Spleen (tissue), 13 donors: Measurements from ENCODE around the gene C9orf153. TPM values are rescaled to one million over a fixed set of nuclear protein-coding genes. Genes with fewer than 3 reads are reported as not detected.

Source experiments
- DNase-seq: peaks from one replicate; pipeline ENCODE4 v3.0.0-alpha.2; 2020
- H3K27ac ChIP-seq, 8 donors: fragments of 200-600 bp; sonication (generic) in 7 of 8; 1 replicate in 4 of 8; 2 replicates in 4 of 8; pipeline versions ENCODE4 v1.5.0 to v1.8.0; 2016 to 2021; ENCODE audit warnings: inconsistent platforms in 4 of 8, mild to moderate bottlenecking in 4 of 8, moderate library complexity in 1 of 8
- H3K27me3 ChIP-seq, 7 donors: fragments of 200-600 bp; sonication (generic) in 6 of 7; replicated peaks in 1 of 7; 1 replicate in 4 of 7; 2 replicates in 3 of 7; pipeline versions ENCODE4 v1.5.0 to v1.8.0; 2016 to 2021; ENCODE audit warnings: inconsistent platforms in 3 of 7, mild to moderate bottlenecking in 1 of 7
- H3K36me3 ChIP-seq, 6 donors: fragments of 200-600 bp; sonication (generic) in 5 of 6; 1 replicate in 4 of 6; 2 replicates in 2 of 6; pipeline versions ENCODE4 v1.5.0 to v1.8.0; 2016 to 2021; ENCODE audit warnings: inconsistent platforms in 2 of 6
- H3K4me1 ChIP-seq, 6 donors: fragments of 200-600 bp; sonication (generic) in 5 of 6; 1 replicate in 3 of 6; 2 replicates in 3 of 6; pipeline versions ENCODE4 v1.5.0 to v1.8.0; 2016 to 2021; ENCODE audit warnings: inconsistent platforms in 3 of 6
- H3K4me3 ChIP-seq, 8 donors: fragments of 200-600 bp; sonication (generic) in 7 of 8; 1 replicate in 4 of 8; 2 replicates in 4 of 8; pipeline versions ENCODE4 v1.5.0 to v1.8.0; 2016 to 2021; ENCODE audit warnings: inconsistent platforms in 4 of 8, mild to moderate bottlenecking in 4 of 8, moderate library complexity in 2 of 8
- H3K9me3 ChIP-seq, 8 donors: fragments of 200-600 bp; sonication (generic) in 7 of 8; 1 replicate in 4 of 8; 2 replicates in 4 of 8; pipeline versions ENCODE4 v1.5.0 to v1.8.0; 2016 to 2021; ENCODE audit warnings: inconsistent platforms in 4 of 8
- CTCF ChIP-seq, 11 experiments: fragments of 200-600 bp in 7 of 11; fragments of 450-650 bp in 4 of 11; sonication (generic) in 4 of 11; IDR thresholded peaks in 8 of 11; conservative IDR thresholded peaks in 3 of 11; 1 replicate in 7 of 11; 2 replicates in 4 of 11; pipeline versions ENCODE4 v1.4.0 to v1.8.0; 2016 to 2021; ENCODE audit warnings: antibody characterized with exemption in 11 of 11, inconsistent platforms in 4 of 11, mild to moderate bottlenecking in 1 of 11
- POLR2A ChIP-seq, 3 donors: fragments of 450-650 bp; IDR thresholded peaks; one replicate each; pipeline ENCODE4 v1.5.1; 2017; ENCODE audit warnings: antibody characterized with exemption in 3 of 3, mild to moderate bottlenecking in 1 of 3
- POLR2AphosphoS5 ChIP-seq, 3 donors: sonication (generic); formaldehyde crosslinking; IDR thresholded peaks; one replicate each; pipeline ENCODE4 v1.5.1; 2017; ENCODE audit warnings: antibody characterized with exemption in 3 of 3
- WGBS, 5 donors: extraction: QIAGEN DNeasy Blood & Tissue Kit in 3 of 5; methylation state at CpG; one replicate each; pipeline versions ENCODE4 v1.1.5 to v1.1.7; 2013 to 2018; 5-methylcytosine and 5-hydroxymethylcytosine counted together
- intact Hi-C: fragments of 100-400 bp; cut with DNase I; formaldehyde crosslinking; loops from one replicate; pipeline ENCODE4 v1.15.0; 2023; ENCODE audit warnings: low total_unique reads
- long read RNA-seq, 2 donors: transcript quantifications; one replicate each; lab custom pipeline, GENCODE V29; 2026
- polyA plus RNA-seq, 3 donors: library from polyadenylated mRNA; stranded (reverse); fragments of 200-250 nt; gene quantifications; one replicate each; pipeline ENCODE4 v1.2.1, GENCODE V29; 2013
- total RNA-seq, 7 donors: library from RNA; depleted of rRNA in 3 of 7; stranded (reverse); fragments of >200 nt in 3 of 7; fragmentation: NEBNext Ultra II Directional in 4 of 7; extraction: Animal tissue kit (Norgen Biotek cat#: 25700) in 4 of 7; gene quantifications; one replicate each; pipeline versions ENCODE4 v1.1.0 to v1.2.1, GENCODE V29; 2016 to 2021
- donor health status: healthy with polysubstance abuse.
- donor health status: DM: no; HTN: no; CAD: no; lungs with moderate emphysema.
- donor health status: DM: no; HTN: no; CAD: no.
- donor health status: Bipolar disorder and iron deficiency.
- donor health status: healthy.
- donor health status: DM: no; HTN: no; CAD: no.
- donor health status: DM: yes; HTN: yes; CAD: no.

C9orf153 gene
- total RNA-seq (1 to 10 TPM in 1 of 7 donors, under 1 TPM in 6; 0.28 to 1.9 (median 0.44) TPM), polyA plus RNA-seq (under 1 TPM; 0.13 to 0.89 (median 0.16) TPM)
- long read RNA-seq, donor 1 = 0 reads
- long read RNA-seq, donor 2 = 0 reads

- Histone ChIP-seq H3K36me3 (peaks cover 0 to 41% (median 17%) of the 10 kb centered on the region in 6 donors), H3K9me3 (no peaks in the 10 kb centered on the region), H3K27me3 (no peaks in the 10 kb centered on the region), H3K4me1 (no peaks in the 10 kb centered on the region), H3K4me3 (no peak within 1 kb of the TSS), H3K27ac (no peak within 1 kb of the TSS)
- DNase-seq = no peak
- no peak for TF ChIP-seq POLR2A (IDR thresholded peaks at IDR 0.05)
- no peak for TF ChIP-seq CTCF (IDR thresholded peaks at IDR 0.05 in 8 of 11, conservative IDR thresholded peaks at IDR 0.05 in 3 of 11)
- no peak for TF ChIP-seq POLR2AphosphoS5 (IDR thresholded peaks at IDR 0.05)
- intact Hi-C loops = no loop called here
- 82 to 92% (median 89%) methylated on average over 8 of the region's 8 CpGs for WGBS, 5 donors
These were observed at the start of gene C9orf153 for GRCh38 chr9:86259557-86259956. TSS of gene C9orf153 (minus strand) at chr9:86259657. CDS start at chr9:86229603, 30,054 bp downstream.

GRCh38 chr9:86308687-86309086 lies 49.2 kb upstream of the C9orf153 start:
- DNase-seq = no peak
- TF ChIP-seq POLR2A (IDR thresholded peaks at IDR 0.05) (no peak), POLR2AphosphoS5 (IDR thresholded peaks at IDR 0.05) (no peak), CTCF (IDR thresholded peaks at IDR 0.05 in 8 of 11, conservative IDR thresholded peaks at IDR 0.05 in 3 of 11) (no peak)
- Histone ChIP-seq H3K4me1 (no peaks in the 10 kb centered on the region), H3K4me3 (no peak overlapping the region), H3K9me3 (no peaks in the 10 kb centered on the region), H3K27me3 (no peaks in the 10 kb centered on the region), H3K27ac (no peak overlapping the region), H3K36me3 (peaks cover 0 to 100% (median 81%) of the 10 kb centered on the region in 6 donors)
- WGBS, 5 donors = 83 to 92% (median 87%) methylated on average over 1 of the region's 1 CpG
- intact Hi-C loops = no loop called here

DNA sequence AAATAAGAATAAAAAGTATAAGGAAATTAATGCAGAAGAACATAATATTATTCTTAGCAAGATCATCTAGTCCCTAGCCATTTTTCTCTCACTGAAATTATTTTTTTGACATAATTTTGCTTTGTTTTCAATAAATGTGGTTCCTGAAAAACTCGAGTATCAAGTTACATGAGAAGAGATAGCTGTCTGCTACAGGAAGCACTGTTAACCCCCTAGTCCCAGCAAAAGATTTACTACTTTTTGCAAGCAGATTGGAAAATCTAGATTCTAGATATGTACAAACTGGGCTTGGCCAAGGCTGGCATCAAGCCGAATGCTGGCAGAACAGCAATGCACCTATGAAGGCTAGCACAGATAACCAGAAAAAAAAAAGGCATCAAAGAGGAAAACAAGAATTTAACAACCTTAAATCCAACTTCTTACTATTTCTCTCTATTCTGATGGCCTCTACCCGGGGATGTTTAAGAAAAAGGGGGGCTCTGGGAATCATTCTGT lies 44.8 kb upstream of the C9orf153 start:
- Histone ChIP-seq H3K27ac (no peak overlapping the region), H3K9me3 (no peaks in the 10 kb centered on the region), H3K36me3 (peaks cover 0 to 100% (median 96%) of the 10 kb centered on the region in 6 donors), H3K4me3 (no peak overlapping the region), H3K4me1 (peaks cover 0 to 2% (median 0%) of the 10 kb centered on the region in 6 donors), H3K27me3 (no peaks in the 10 kb centered on the region)
- no peak for DNase-seq
- TF ChIP-seq POLR2A (IDR thresholded peaks at IDR 0.05) = no peak
- no peak for TF ChIP-seq POLR2AphosphoS5 (IDR thresholded peaks at IDR 0.05)
- no peak for TF ChIP-seq CTCF (IDR thresholded peaks at IDR 0.05 in 8 of 11, conservative IDR thresholded peaks at IDR 0.05 in 3 of 11)
- 62 to 66% (median 65%) methylated on average over 3 of the region's 3 CpGs for WGBS, 5 donors
- intact Hi-C loops = no loop called here

GRCh38 chr9:86303316-86303975 lies 44.0 kb upstream of the C9orf153 start:
- whole genome bisulfite sequencing, 5 donors = 78 to 89% (median 86%) methylated on average over 4 of the region's 4 CpGs
- intact Hi-C loops = no loop called here
- H3K36me3 ChIP-seq = peaks cover 0 to 100% (median 96%) of the 10 kb centered on the region in 6 donors

More at GRCh38 chr9:86303316-86303975, 44.0 kb upstream of the C9orf153 start:
- Histone ChIP-seq H3K4me3 (no peak overlapping the region), H3K4me1 (peaks cover 0 to 8% (median 0%) of the 10 kb centered on the region in 6 donors), H3K27ac (peak overlapping the region in 1 of 8 donors; percentile 11), H3K27me3 (no peaks in the 10 kb centered on the region), H3K9me3 (no peaks in the 10 kb centered on the region)
- TF ChIP-seq CTCF (IDR thresholded peaks at IDR 0.05 in 8 of 11, conservative IDR thresholded peaks at IDR 0.05 in 3 of 11) = no peak
- no peak for TF ChIP-seq POLR2AphosphoS5 (IDR thresholded peaks at IDR 0.05)
- no peak for TF ChIP-seq POLR2A (IDR thresholded peaks at IDR 0.05)
- DNase-seq = no peak
